GM23338 (cell line): ENCODE results near the gene EEPD1.

Experiments used
- EZH2 ChIP-seq: fragments of 200-600 bp; sonication (generic); IDR thresholded peaks from one replicate; pipeline ENCODE4 v1.8.0; 2017; ENCODE audit warnings: antibody characterized with exemption, mild to moderate bottlenecking, low read depth; ENCODE audit not compliant: unreplicated experiment
- EZH2phosphoT487 ChIP-seq: fragments of 200-600 bp; sonication (generic); IDR thresholded peaks from one replicate; pipeline ENCODE4 v1.8.1; 2018; ENCODE audit warnings: antibody characterized with exemption; ENCODE audit not compliant: unreplicated experiment
- NANOG ChIP-seq: IDR thresholded peaks from 2 replicates; pipeline ENCODE4 v1.6.1; 2016; ENCODE audit warnings: antibody characterized with exemption, borderline replicate concordance
- POLR2AphosphoS5 ChIP-seq: IDR thresholded peaks from 2 replicates; pipeline ENCODE4 v1.6.1; 2016; ENCODE audit warnings: antibody characterized with exemption, low read depth
- STAT1 ChIP-seq: IDR thresholded peaks from one replicate; pipeline ENCODE4 v1.6.1; 2016; ENCODE audit warnings: antibody characterized with exemption; ENCODE audit not compliant: unreplicated experiment
- ZNF114 ChIP-seq: fragments of 250-450 bp; sonication (Bioruptor Pico); IDR thresholded peaks from 2 replicates; pipeline ENCODE4 v1.5.0; 2020; ENCODE audit warnings: mild to moderate bottlenecking, moderate library complexity
- TF ChIP-seq, protein P1 (sequence below), 2 experiments: fragments of 200-600 bp in 1 of 2; sonication (generic) in 1 of 2; conservative IDR thresholded peaks; 2 replicates each; pipeline versions ENCODE4 v1.5.1 to v1.6.1; 2016 to 2017; ENCODE audit warnings: antibody characterized with exemption in 2 of 2, low read depth in 2 of 2, mild to moderate bottlenecking in 2 of 2, moderate library complexity in 1 of 2

- TF ChIP-seq, protein P1, sequence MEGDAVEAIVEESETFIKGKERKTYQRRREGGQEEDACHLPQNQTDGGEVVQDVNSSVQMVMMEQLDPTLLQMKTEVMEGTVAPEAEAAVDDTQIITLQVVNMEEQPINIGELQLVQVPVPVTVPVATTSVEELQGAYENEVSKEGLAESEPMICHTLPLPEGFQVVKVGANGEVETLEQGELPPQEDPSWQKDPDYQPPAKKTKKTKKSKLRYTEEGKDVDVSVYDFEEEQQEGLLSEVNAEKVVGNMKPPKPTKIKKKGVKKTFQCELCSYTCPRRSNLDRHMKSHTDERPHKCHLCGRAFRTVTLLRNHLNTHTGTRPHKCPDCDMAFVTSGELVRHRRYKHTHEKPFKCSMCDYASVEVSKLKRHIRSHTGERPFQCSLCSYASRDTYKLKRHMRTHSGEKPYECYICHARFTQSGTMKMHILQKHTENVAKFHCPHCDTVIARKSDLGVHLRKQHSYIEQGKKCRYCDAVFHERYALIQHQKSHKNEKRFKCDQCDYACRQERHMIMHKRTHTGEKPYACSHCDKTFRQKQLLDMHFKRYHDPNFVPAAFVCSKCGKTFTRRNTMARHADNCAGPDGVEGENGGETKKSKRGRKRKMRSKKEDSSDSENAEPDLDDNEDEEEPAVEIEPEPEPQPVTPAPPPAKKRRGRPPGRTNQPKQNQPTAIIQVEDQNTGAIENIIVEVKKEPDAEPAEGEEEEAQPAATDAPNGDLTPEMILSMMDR (conservative IDR thresholded peaks at IDR 0.05; ENCODE audit: low read depth in 2 of 2) = no peak
- no peak for TF ChIP-seq EZH2
- no peak for TF ChIP-seq NANOG
- TF ChIP-seq POLR2AphosphoS5 = no peak
- TF ChIP-seq ZNF114 (CRISPR knock-in tag) = no peak
- TF ChIP-seq STAT1 = no peak
- no peak for TF ChIP-seq EZH2phosphoT487
These were observed 73.1 kb downstream of the EEPD1 start for GRCh38 chr7:36226151-36226550.
